SH-SY5Y (cell line): ENCODE data around the gene EME2.

ENCODE experiments used
- GATA2 ChIP-seq: IDR thresholded peaks from 2 replicates; pipeline ENCODE4 v1.6.1; 2011; ENCODE audit warnings: mild to moderate bottlenecking, low read depth, low read length
- GATA3 ChIP-seq: IDR thresholded peaks from 2 replicates; pipeline ENCODE4 v1.6.1; 2011; ENCODE audit warnings: low read depth, mild to moderate bottlenecking, low read length, moderate library complexity

GRCh38 chr16:1776991-1777374 is 4.4 kb downstream of the EME2 start:
- TF ChIP-seq GATA3 (no peak), GATA2 (no peak)
